B cell (primary cell): Measurements from ENCODE around the gene PSMA1. TPM values are rescaled to one million over a fixed set of nuclear protein-coding genes. Genes with fewer than 3 reads are reported as not detected.

ENCODE experiments used
- ATAC-seq: fragments of 200-7000 bp; cut with Tn5 transposase; one replicate; pipeline ENCODE4 v1.10.0; 2021; ENCODE audit warnings: low read depth, mild to moderate bottlenecking, moderate number of reproducible peaks, moderate library complexity
- CTCF ChIA-PET: fragments of 350-600 bp; sonication (Branson Sonifier 250); formaldehyde crosslinking; loops from one replicate; lab custom pipeline; 2021; ENCODE audit warnings: antibody characterized with exemption, inconsistent platforms; lab: Charles Lee
- POLR2A ChIA-PET: fragments of 350-600 bp; sonication (Branson Sonifier 250); formaldehyde crosslinking; loops from one replicate; lab custom pipeline; 2021; ENCODE audit warnings: antibody characterized with exemption; lab: Charles Lee
- DNase-seq: peaks from one replicate; pipeline ENCODE4 v3.0.0; 2013
- H2AFZ ChIP-seq: 2 replicates; pipeline ENCODE4 v1.6.1; 2012; ENCODE audit warnings: mild to moderate bottlenecking, low read depth, low read length; ENCODE audit not compliant: insufficient read depth, poor library complexity, severe bottlenecking
- H3K27ac ChIP-seq, 2 donors: 1 replicate in 1 of 2; 2 replicates in 1 of 2; pipeline ENCODE4 v1.5.1; 2012 to 2013; ENCODE audit warnings: low read length in 2 of 2, mild to moderate bottlenecking in 2 of 2, moderate library complexity in 1 of 2
- H3K27me3 ChIP-seq, 4 experiments: fragments of 200-600 bp in 1 of 4; sonication (generic) in 1 of 4; replicated peaks in 1 of 4; 1 replicate in 2 of 4; 2 replicates in 2 of 4; pipeline versions ENCODE4 v1.6.1 to v1.7.0; 2013 to 2016; ENCODE audit warnings: low read length in 3 of 4, mild to moderate bottlenecking in 2 of 4, mixed read lengths in 1 of 4, moderate library complexity in 1 of 4; ENCODE audit not compliant: insufficient read depth in 4 of 4, control insufficient read depth in 3 of 4; ENCODE audit errors: control extremely low read depth in 1 of 4
- H3K36me3 ChIP-seq, 2 experiments: replicated peaks in 1 of 2; 1 replicate in 1 of 2; 2 replicates in 1 of 2; pipeline versions ENCODE4 v1.6.1 to v1.7.1; 2013; ENCODE audit warnings: low read length in 1 of 2; ENCODE audit not compliant: insufficient read depth in 2 of 2, control insufficient read depth in 1 of 2; ENCODE audit errors: control extremely low read depth in 1 of 2, extremely low read depth in 1 of 2
- H3K4me1 ChIP-seq, 2 donors: fragments of 200-600 bp in 1 of 2; sonication (generic) in 1 of 2; 1 replicate in 1 of 2; 2 replicates in 1 of 2; pipeline versions ENCODE4 v1.5.1 to v1.6.1; 2013 to 2017; ENCODE audit warnings: low read length in 2 of 2; ENCODE audit not compliant: control insufficient read depth in 2 of 2, insufficient read depth in 2 of 2
- H3K4me2 ChIP-seq: replicated peaks from 2 replicates; pipeline ENCODE3; 2012; ENCODE audit warnings: mild to moderate bottlenecking, low read depth, low read length; ENCODE audit not compliant: poor library complexity, severe bottlenecking
- H3K4me3 ChIP-seq, 5 experiments: fragments of 200-600 bp in 1 of 5; sonication (generic) in 1 of 5; 1 replicate in 3 of 5; 2 replicates in 2 of 5; pipeline versions ENCODE4 v1.5.1 to v1.7.0; 2011 to 2016; ENCODE audit warnings: low read length in 4 of 5, mild to moderate bottlenecking in 4 of 5, low read depth in 2 of 5, control low read depth in 1 of 5, moderate library complexity in 1 of 5; ENCODE audit not compliant: insufficient read depth in 1 of 5; ENCODE audit errors: control extremely low read depth in 1 of 5, extremely low read depth in 1 of 5
- H3K79me2 ChIP-seq: fragments of 200-600 bp; sonication (generic); one replicate; pipeline ENCODE4 v1.6.0; 2016; ENCODE audit warnings: low read length; ENCODE audit not compliant: control insufficient read depth, insufficient read depth
- H3K9ac ChIP-seq: fragments of 200-600 bp; sonication (generic); 2 replicates; pipeline ENCODE4 v1.6.1; 2017; ENCODE audit warnings: mild to moderate bottlenecking, low read length, moderate library complexity
- H3K9me3 ChIP-seq, 3 donors: one replicate each; pipeline versions ENCODE4 v1.6.1 to v1.7.1; 2013; ENCODE audit warnings: low read length in 2 of 3; ENCODE audit not compliant: control insufficient read depth in 2 of 3, insufficient read depth in 1 of 3; ENCODE audit errors: control extremely low read depth in 1 of 3
- H4K20me1 ChIP-seq: 2 replicates; pipeline ENCODE4 v1.6.0; 2012; ENCODE audit warnings: mild to moderate bottlenecking, low read length; ENCODE audit not compliant: insufficient read depth, control insufficient read depth, poor library complexity, severe bottlenecking
- H3K27ac Mint-ChIP-seq: one replicate; pipeline ENCODE4 v1.8.0; 2021; ENCODE audit warnings: mixed read lengths
- H3K27me3 Mint-ChIP-seq: one replicate; pipeline ENCODE4 v1.8.0; 2021; ENCODE audit warnings: mixed read lengths
- H3K4me1 Mint-ChIP-seq: one replicate; pipeline ENCODE4 v1.8.0; 2021; ENCODE audit warnings: mixed read lengths
- H3K4me3 Mint-ChIP-seq: one replicate; pipeline ENCODE4 v1.8.0; 2021; ENCODE audit warnings: mixed read lengths
- H3K9me3 Mint-ChIP-seq: one replicate; pipeline ENCODE4 v1.8.0; 2022; ENCODE audit warnings: mixed read lengths; ENCODE audit not compliant: insufficient read depth
- EZH2 ChIP-seq: IDR thresholded peaks from 2 replicates; pipeline ENCODE4 v1.6.1; 2012; ENCODE audit warnings: borderline replicate concordance, low read depth, mild to moderate bottlenecking, moderate library complexity, low read length; ENCODE audit not compliant: insufficient read depth, poor library complexity, severe bottlenecking
- WGBS: methylation state at CpG from one replicate; pipeline ENCODE4 v1.1.5; 2013; ENCODE audit warnings: missing lambda C conversion rate; ENCODE audit not compliant: insufficient coverage; 5-methylcytosine and 5-hydroxymethylcytosine counted together
- intact Hi-C: fragments of 100-400 bp; cut with micrococcal nuclease; formaldehyde crosslinking; loops from one replicate; pipeline ENCODE4 v1.10.0; 2022
- polyA plus RNA-seq: library from polyadenylated mRNA; depleted of rRNA; stranded (reverse); fragments of >200 nt; gene quantifications from 2 replicates; pipeline ENCODE4 v1.2.3, GENCODE V29; 2012
- total RNA-seq, 2 donors: library from RNA; stranded (reverse); fragments of 120-200 nt in 1 of 2; gene quantifications; 1 replicate in 1 of 2; 2 replicates in 1 of 2; pipeline versions ENCODE4 v1.2.3 to v1.2.4, GENCODE V29; 2013 to 2022
- TF ChIP-seq, protein P1 (sequence below): fragments of 200-600 bp; IDR thresholded peaks from one replicate; pipeline ENCODE4 v1.8.0; 2022; ENCODE audit warnings: antibody characterized with exemption, mild to moderate bottlenecking

Gene PSMA1
- total and polyA plus RNA-seq, 2 donors (not counting 1 experiment from before 2014, with no cell fraction given) = 91.4 to 123 TPM

DNA sequence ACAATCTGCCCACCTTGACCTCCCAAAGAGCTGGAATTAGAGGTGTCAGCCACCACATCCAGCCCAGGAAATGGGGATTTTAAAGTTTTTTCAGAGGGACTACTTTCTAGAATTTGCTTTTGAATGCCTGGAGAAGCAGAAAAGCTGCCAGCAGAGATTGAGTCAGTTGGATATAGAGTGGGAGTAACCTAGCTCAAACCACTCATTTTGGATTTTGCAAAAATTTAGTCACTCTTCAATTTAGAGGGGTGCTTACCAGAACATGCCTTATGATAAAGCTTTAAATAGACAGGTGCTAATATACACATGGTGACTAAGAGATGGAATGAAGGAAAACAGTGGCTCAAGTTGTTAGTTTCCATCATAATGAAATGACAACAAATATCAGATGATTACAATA, 26.5 kb upstream of the PSMA1 start:
- H3K4me1 ChIP-seq = no peaks in the 10 kb centered on the region
- Mint-ChIP-seq H3K27ac (no peak overlapping the region), H3K9me3 (no peaks in the 10 kb centered on the region), H3K27me3 (peaks cover 13% of the 10 kb centered on the region), H3K4me1 (peaks cover 5% of the 10 kb centered on the region), H3K4me3 (no peak overlapping the region)
- ChIA-PET CTCF (interaction anchor here (1.2 to 11.1 kb wide), 2 partner anchors 243 to 360 kb away, joined by 3 to 92 read pairs; no protein-coding TSS in a partner anchor), POLR2A (no interaction called here)
- H3K79me2 ChIP-seq = no peaks in the 10 kb centered on the region
- TF ChIP-seq EZH2 = no peak
- TF ChIP-seq, protein P1, sequence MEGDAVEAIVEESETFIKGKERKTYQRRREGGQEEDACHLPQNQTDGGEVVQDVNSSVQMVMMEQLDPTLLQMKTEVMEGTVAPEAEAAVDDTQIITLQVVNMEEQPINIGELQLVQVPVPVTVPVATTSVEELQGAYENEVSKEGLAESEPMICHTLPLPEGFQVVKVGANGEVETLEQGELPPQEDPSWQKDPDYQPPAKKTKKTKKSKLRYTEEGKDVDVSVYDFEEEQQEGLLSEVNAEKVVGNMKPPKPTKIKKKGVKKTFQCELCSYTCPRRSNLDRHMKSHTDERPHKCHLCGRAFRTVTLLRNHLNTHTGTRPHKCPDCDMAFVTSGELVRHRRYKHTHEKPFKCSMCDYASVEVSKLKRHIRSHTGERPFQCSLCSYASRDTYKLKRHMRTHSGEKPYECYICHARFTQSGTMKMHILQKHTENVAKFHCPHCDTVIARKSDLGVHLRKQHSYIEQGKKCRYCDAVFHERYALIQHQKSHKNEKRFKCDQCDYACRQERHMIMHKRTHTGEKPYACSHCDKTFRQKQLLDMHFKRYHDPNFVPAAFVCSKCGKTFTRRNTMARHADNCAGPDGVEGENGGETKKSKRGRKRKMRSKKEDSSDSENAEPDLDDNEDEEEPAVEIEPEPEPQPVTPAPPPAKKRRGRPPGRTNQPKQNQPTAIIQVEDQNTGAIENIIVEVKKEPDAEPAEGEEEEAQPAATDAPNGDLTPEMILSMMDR = no peak
- no peaks in the 10 kb centered on the region for H4K20me1 ChIP-seq
- H3K27me3 ChIP-seq = peaks cover 0 to 3% (median 1%) of the 10 kb centered on the region in 4 experiments
- intact Hi-C loops = no loop called here
- H3K27ac ChIP-seq = no peak overlapping the region
- H3K4me3 ChIP-seq = no peak overlapping the region
- no peaks in the 10 kb centered on the region for H3K9me3 ChIP-seq
- no peak overlapping the region for H2AFZ ChIP-seq
- DNase-seq (no peak), ATAC-seq (no peak)
- no peaks in the 10 kb centered on the region for H3K36me3 ChIP-seq
- no peak overlapping the region for H3K4me2 ChIP-seq
- no peak overlapping the region for H3K9ac ChIP-seq

DNA sequence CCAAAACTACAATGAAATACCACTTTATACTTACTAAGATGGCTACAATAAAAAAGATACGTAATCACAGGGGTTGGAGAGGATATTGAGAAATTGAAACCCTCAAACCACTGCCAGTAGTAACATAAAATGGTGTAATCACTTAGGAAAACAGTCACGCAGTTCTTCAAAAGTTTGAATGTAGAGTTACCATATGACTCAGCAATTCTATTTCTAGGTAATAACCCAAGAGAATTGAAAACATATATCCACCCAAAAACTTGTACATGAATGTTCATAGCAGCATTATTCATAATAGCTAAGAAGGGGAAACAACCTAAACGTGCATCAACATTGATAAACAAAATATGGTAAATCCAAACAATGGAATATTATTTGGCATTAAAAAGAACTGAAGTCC, 24.4 kb upstream of the PSMA1 start:
- no peak for DNase-seq
- Histone ChIP-seq H3K4me1 (no peaks in the 10 kb centered on the region), H3K4me3 (no peak overlapping the region), H3K9me3 (no peaks in the 10 kb centered on the region), H3K27me3 (peaks cover 0 to 3% (median 0%) of the 10 kb centered on the region in 4 experiments), H3K36me3 (no peaks in the 10 kb centered on the region), H3K4me2 (no peak overlapping the region), H3K79me2 (no peaks in the 10 kb centered on the region), H4K20me1 (no peaks in the 10 kb centered on the region), H3K27ac (no peak overlapping the region), H3K9ac (no peak overlapping the region), H2AFZ (no peak overlapping the region)
- H3K4me3 Mint-ChIP-seq = no peak overlapping the region
- intact Hi-C loops = no loop called here
- no CpG with 5 or more reads among the region's 3 CpGs for WGBS
- no peak for TF ChIP-seq EZH2
- TF ChIP-seq, protein P1 = no peak
- H3K9me3 Mint-ChIP-seq = no peaks in the 10 kb centered on the region
- H3K27me3 Mint-ChIP-seq = peaks cover 12% of the 10 kb centered on the region
- no peak for ATAC-seq
- POLR2A ChIA-PET = no interaction called here
- CTCF ChIA-PET = interaction anchor here (0.9 to 11.1 kb wide), 4 partner anchors 10 to 362 kb away, joined by 3 to 92 read pairs (median 6); no protein-coding TSS in a partner anchor
- H3K4me1 Mint-ChIP-seq = peaks cover 5% of the 10 kb centered on the region
- H3K27ac Mint-ChIP-seq = no peak overlapping the region
